ENCODE results near the gene WNT1.

The WNT1 gene

DNA sequence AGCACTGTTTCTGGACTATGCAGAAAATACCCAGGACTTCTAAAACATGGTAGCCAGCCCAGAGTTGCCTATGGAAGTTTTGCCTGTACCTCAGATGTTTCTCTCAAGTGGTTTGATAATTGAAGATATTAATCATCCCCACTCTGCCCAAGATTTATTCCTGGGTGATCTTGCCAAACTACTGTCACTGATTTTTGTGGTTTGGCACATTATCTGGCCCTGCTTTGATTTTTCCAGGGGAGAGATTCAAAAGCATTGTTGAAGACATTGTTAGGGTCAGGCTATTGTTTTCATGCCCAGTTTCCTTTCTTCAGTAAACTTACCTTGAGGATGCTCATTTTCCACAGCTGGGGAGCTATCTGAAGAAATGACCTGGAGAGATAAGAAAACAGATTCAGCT lies 34.6 kb downstream of the WNT1 start:
- no peak for DNase-seq

GRCh38 chr12:49013428-49013827 lies 35.3 kb downstream of the WNT1 start:
- DNase-seq = no peak

GRCh38 chr12:49014547-49014946 lies 36.4 kb downstream of the WNT1 start:
- no peak for DNase-seq

DNA sequence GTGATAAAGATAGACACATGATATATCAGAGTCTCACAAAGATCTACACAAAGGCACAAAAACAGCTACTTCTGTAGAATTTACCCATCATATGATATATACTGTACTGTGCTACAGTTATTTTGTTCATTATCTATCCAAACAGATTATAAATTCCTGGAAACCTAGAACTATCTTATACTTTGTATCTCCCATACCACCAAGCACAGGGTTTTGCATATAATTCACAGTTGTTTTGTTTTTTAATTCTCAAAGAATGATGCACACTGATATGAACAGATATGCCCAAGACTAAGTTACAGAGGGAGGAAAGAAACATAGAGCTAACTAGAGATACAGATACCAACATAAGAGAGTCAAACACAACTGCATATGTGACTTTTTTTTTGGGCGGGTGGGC lies 37.1 kb downstream of the WNT1 start:
- no peak for DNase-seq

DNA sequence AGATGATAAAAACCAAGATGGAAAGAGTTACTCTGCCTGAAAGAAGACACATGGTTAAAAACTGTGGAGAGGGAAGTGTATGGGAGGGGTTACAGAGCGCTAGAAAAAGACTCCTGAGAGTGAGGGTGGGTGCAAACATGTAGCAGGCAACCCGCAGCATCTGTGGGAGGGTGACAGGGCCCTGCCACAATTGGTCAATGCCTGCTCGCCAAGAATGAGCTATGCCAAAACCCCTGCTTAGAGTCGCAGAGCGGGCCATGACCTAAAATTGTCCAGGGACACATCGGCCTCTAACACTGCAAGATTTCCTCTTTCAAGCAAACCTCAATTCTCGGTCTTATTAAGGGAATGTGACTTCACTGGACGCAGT lies 39.8 kb downstream of the WNT1 start:
- no peak for DNase-seq

DNA sequence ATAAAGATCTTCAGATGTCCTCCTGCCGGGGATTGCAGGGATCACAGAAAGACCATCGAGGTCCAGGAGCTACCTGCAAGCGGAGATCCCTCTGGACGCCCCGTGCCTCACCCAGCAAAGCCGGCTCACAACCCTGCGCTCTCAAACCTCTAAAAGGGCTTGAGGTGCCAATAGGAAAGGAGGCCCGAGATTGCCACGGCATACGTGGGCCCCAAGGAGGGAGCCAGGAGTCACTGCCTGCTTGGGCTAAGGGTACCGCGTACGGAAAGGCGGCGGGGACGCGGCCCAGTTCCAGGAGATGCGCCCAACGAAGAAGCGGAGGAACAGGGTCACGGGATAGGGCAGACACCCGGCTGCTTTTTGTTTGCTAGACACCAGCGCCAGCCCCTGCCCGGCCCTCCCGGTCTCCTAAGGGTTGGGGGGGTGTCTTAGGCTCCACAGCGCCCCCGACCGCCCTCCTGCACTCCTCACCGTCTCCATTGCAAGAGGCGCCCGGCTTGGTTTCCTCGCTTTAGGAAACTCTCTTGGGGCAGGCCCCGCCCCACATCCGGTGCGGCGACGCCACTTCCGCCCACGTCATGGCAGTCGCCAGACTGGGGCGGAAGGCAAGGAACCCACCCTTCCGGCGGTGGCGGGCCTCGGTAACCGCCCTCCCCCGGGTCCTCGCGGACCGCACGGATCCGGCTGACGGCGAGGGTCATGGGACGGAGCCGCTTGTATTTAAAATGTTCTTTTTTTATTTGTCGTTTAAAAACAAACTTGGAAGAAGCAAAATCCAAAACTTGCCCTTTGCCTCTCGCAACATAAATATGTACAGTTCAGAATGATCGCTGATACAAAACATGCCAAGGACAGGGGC lies 40.4 kb downstream of the WNT1 start, which contains the start of gene PRKAG1:
Gene PRKAG1 (minus strand): TSS at position 516 of the 859 bp plus-strand sequence. CDS start 36 bp downstream, at position 480.
- DNase-seq = peak; percentile 81

DNA sequence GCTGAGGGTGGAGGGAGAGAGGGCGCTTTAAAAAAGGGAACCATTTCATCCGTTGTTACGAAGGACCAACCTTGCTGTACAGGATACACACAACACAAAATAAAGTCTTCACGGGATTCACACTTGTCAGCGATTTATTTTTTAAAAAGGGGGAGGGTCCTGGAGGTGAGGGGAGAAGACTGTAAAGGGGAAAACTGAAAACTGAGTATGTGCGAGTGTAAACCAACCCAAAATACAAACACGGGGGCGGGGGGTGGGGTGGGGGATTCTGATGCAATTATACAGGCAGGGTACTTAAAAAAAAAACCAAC lies 41.0 kb downstream of the WNT1 start:
- no peak for DNase-seq

DNA sequence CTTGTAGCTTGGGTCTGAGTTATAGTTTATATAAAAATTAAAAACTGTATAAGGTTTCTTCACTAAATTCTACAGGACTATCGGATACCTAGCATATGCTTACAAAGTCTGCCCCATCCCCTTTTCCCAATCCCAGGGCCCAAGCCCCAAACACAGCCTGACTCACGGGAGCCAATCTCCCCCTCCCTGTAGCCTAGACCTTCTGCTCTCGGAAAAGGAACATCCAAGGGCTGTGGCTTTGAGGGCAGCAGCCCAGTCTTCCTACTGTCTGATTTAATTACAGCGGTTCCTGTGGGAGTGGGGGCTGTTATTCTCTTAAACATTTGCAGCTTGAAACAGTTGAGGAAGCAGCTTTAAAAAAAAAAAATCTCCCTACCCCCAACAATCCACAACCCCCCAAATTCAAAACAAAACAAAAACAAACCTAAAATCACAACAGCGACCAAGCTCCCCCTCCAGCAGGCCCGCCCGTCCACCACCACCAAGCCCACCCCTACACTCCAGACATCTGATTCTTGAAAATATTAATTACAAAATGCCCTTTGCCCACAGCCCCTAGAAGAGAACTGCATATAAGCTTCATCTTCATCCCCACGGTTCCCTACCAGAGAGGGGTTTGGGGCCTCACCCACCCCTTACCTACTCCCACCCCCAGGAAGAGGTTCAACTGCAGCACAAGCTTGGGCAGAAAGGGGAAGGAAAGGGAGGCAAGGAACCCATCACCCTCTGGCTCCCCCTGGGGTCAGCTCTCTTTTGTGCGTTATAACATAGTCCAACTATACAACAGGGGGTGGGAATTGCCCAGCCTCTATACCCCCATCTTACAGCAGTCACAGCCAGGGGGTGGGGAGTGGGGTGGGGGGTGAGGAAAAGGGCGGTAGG lies 41.6 kb downstream of the WNT1 start:
- DNase-seq = peak; percentile 1

DNA sequence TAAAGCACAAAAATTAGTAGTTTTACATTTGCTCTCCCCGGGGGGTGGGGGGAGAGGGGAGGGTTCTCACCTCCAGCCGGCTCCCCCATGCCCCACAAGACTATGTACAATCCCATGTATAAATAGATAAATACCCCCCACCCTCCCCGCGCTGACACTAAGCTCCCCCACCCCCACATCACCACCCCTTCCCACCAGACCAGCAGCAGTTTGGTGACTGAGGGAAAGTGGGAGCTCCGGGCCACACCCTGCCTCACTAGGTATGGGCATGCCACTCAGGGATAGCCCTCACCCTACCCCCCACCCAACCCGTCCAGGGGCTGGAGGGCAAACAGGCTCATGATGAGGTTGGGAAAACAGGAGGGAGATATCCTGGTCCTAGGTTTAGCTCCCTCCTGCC lies 42.3 kb downstream of the WNT1 start:
- DNase-seq = no peak

DNA sequence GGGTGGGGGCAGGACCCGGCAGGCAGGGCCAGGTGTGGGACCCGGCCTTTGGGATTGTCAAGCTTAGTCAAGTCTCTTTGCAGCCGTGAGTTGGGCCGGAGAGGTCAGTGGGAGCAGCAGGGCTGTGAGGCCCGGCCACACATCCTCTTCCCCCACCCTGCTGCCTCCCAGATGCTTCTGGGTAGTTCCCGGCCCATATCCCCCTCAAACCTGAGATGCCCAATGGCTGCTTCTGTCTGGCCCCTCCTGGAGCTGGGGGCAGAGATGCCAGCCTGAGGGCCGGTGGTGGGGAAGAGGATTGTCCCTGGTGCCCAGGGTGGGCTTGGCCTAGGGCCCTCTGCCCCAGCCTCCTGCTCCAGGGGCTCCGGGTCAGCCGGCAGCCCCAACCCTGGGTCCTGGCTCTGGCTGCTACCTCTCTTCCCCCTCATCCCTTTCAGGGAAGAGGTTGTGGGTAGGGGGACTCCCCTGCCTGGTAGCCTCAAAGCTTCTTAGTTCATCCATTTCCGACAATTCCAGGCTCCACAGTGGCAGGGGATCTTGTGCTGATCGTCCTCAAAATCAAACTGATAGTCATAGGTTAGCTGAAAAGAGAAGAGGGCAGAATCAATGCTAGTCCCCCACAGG lies 43.3 kb downstream of the WNT1 start:
- no peak for DNase-seq

DNA sequence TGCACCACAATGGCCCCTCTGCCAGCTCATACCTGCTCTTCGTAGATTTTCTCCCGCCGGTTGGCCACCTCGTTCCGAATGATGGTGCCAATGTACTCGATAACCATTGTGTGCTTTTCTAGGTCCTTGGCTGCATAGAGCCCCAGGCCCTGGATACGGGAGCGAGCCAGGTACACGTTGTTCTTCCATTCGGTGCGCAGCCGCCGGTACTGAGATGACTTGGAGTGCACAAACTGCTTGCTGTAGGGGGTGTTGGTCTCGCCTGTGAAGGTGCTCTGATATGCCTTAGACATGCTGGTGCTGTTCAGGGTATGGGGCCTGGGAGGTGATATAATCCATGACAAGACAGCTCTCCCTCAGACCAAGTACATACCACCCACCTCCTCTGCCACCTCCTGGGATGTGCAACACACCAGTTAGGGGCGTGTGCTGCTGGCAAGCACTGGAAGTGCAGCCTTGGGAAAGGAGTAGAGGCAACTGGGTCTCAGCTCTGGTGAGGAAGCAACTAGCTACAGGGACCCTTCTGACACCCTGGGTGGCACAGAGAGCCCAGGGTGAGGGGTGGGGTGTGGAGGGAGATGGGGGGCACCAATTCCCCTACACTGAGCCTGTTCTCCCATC lies 44.5 kb downstream of the WNT1 start:
- no peak for DNase-seq

DNA sequence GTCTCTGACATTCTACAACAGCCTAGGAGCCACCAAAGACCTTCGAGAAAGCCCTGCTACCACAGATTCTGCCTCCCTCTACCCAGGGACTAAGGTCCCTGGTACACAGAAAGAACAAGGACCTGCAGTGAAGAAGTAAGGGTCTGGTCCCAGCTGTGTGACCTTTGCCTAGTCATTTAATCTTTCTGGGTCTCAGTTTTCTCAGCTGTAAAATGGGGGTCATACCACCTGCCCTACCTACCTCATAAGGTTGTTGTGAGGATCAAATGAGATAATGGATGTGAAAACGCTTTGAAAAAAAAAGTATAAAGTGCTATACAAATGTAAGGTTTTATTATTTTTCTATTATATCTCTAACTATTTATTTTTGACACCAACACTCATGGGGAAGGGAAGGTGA lies 45.7 kb downstream of the WNT1 start:
- no peak for DNase-seq

- no peak for DNase-seq
Measured at GRCh38 chr12:49024543-49024942, 46.4 kb downstream of the WNT1 start.

DNA sequence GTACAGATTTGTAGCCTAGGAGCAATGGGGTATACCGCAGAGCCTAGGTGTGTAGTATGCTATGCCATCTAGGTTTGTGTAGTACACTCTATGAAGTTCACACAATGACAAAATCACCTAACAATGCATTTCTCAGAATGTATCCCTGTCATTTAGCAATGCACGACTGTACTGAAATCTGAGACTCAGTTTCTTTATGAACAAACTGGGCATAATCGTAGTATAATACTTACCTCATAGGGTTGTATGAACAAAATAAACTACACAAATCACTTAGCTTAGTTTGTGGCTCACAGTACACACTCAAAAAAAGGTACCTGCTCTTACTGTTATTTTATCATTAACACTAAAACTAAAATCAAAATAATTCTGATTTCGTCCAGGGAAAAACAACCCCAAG lies 47.3 kb downstream of the WNT1 start:
- DNase-seq = no peak

GRCh38 chr12:49026101-49026500 lies 48.0 kb downstream of the WNT1 start:
- no peak for DNase-seq

GRCh38 chr12:49026678-49027480 lies 48.8 kb downstream of the WNT1 start:
- DNase-seq = no peak

DNA sequence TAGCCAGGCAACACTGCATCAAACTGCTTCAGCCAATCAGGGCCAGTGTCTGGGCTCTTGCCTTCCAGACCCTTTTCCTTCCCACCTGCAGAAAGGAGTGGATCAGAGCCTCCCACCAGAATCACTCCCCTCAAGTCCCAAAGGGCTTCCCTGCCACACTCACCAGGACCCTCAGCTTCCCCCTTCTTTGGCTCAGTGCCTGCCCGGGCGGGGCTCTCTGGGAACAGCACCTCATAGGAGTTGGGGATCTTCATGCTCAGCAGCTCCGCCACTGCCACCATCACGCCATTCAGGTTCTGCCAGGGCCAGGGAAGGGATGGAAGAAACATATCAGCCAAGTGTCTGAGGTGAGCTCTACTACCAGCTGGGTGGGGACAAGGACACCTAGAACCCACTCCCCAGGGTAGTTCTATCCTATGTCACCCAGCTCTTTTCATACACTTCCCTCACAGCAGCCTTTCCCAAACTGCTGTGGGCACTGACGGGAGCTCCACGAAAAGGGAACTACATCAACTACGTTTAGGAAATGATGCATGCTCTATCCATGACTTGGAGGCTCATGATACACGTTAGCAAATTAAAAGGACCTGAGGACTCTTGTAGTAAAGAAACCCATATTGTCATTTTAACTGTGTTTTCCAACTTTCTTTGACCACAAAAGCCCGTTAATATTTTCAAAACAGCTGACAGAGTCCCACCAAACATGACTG lies 49.9 kb downstream of the WNT1 start:
- no peak for DNase-seq

DNA sequence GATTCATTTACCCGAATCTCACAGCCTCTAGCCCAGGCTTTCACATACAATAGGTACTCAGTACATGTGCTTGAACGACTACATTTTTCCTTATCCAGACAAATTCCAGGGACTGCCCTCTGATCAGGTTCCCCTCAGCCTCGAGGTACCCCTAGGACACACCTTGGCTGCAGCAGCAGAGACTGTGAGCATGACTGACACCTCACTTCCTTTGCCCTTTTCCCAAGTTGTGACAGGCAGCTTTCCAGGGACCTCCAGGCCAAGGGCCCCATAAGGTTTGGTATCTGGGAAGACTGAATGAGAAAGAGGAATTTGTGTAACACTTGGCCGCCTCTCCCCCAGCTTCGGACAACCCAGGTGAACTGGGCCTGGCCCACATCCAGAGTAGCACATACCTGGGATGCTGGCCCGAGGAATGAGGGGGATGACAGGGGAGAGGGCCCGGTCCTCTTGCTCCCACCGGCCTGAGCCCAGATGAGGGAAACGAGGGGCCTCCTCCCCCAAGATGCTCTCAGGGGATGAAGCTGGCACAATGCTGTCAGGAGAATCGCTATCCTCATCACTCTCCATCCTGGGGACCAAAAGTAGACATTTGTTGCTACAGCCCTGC lies 50.6 kb downstream of the WNT1 start:
- DNase-seq = no peak

DNA sequence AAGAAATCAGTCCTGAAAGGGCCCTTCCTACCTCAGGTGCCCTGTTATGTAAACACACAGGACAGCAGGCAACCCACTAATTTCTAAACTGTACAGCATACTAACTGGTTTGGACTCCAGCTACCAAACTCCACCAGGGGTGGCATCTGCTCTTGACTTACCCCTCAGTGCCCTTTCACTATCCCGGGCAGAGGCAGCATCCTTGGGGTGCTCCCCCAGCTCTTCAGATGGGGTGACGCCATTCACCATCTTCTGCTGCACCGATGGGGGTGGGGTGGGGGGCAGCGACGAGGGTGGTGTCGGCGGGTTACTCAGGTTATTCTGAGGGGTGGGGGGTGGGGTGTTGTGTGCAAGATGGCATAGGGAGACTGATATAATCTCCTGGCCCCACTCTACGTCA lies 52.0 kb downstream of the WNT1 start:
- no peak for DNase-seq

DNA sequence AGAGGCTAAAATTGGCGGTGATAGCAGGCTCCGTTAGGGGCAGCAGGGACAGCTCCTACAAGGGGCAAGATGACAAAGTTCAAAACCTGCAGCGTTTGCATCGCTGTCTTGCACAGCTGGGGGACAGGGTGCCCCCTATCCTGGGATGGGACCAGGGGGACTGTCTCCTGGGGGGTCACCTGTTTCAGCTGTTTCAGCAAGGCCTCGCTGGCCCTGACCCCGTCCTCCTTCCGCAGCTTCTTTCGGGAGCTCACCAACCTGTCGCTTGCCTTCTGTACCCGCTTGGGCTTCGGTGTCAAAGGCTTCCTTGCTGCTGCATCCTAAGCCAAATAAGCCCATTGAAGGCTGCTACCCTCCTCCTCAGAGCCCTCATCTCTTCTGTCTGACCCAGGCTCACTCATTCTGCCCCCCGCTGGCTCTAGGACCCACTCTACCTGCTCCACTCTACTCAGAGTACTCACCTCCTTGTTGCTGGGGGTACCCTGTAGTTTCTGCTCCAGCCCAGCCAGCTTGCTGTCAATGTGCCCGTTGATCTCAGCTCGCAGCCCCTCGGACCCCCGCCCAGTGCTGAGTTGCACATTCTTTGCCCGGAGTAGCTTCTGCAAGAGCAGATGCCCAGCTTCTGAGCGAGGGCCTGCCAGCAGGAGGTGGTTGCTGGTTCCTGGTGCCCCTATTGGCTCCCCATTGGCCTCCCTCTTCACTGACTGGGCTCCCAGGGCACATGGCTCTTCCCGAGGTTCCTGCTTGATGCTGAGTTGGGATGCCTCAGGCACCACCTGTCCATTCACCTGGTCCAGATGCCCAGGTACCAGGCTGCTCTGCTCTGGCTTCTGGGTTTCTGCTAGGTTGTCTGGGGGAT lies 52.8 kb downstream of the WNT1 start:
- no peak for DNase-seq
